HCT116 (cell line): ENCODE results near the gene SLC25A42.

Experiments
- FOSL1 ChIP-seq: IDR thresholded peaks from 2 replicates; pipeline ENCODE4 v1.6.1; 2012; ENCODE audit warnings: low read depth
- MAX ChIP-seq: IDR thresholded peaks from 2 replicates; pipeline ENCODE4 v1.6.1; 2012
- POLR2A ChIP-seq: IDR thresholded peaks from 2 replicates; pipeline ENCODE4 v1.7.0; 2011; ENCODE audit warnings: borderline replicate concordance; ENCODE audit not compliant: insufficient read depth, insufficient read length; ENCODE audit errors: extremely low read depth
- SRF ChIP-seq: IDR thresholded peaks from 2 replicates; pipeline ENCODE4 v1.6.1; 2012; ENCODE audit warnings: low read depth
- TCF7L2 ChIP-seq: IDR thresholded peaks from 2 replicates; pipeline ENCODE4 v1.7.0; 2011; ENCODE audit warnings: borderline replicate concordance, inconsistent platforms; ENCODE audit not compliant: insufficient read depth, insufficient read length; ENCODE audit errors: extremely low read depth
- YY1 ChIP-seq: IDR thresholded peaks from 2 replicates; pipeline ENCODE4 v1.6.1; 2011; ENCODE audit warnings: low read length, low read depth, moderate library complexity, mild to moderate bottlenecking; ENCODE audit not compliant: insufficient replicate concordance; ENCODE audit errors: extremely low read depth
- TF ChIP-seq, protein P1 (sequence below), 3 experiments: fragments of 200-600 bp in 1 of 3; sonication (generic) in 1 of 3; IDR thresholded peaks in 2 of 3; conservative IDR thresholded peaks in 1 of 3; 2 replicates each; pipeline ENCODE4 v1.5.1; 2012 to 2017; ENCODE audit warnings: low read depth in 2 of 3, low read length in 2 of 3, antibody characterized with exemption in 1 of 3, borderline replicate concordance in 1 of 3, control low read depth in 1 of 3, mild to moderate bottlenecking in 1 of 3, mixed read lengths in 1 of 3, mixed run types in 1 of 3, moderate library complexity in 1 of 3; ENCODE audit not compliant: insufficient read depth in 1 of 3
- TF ChIP-seq, protein P2 (sequence below): IDR thresholded peaks from 2 replicates; pipeline ENCODE4 v1.6.1; 2011; ENCODE audit warnings: mild to moderate bottlenecking, low read length, moderate library complexity; ENCODE audit not compliant: insufficient replicate concordance; ENCODE audit errors: extremely low read depth

DNA sequence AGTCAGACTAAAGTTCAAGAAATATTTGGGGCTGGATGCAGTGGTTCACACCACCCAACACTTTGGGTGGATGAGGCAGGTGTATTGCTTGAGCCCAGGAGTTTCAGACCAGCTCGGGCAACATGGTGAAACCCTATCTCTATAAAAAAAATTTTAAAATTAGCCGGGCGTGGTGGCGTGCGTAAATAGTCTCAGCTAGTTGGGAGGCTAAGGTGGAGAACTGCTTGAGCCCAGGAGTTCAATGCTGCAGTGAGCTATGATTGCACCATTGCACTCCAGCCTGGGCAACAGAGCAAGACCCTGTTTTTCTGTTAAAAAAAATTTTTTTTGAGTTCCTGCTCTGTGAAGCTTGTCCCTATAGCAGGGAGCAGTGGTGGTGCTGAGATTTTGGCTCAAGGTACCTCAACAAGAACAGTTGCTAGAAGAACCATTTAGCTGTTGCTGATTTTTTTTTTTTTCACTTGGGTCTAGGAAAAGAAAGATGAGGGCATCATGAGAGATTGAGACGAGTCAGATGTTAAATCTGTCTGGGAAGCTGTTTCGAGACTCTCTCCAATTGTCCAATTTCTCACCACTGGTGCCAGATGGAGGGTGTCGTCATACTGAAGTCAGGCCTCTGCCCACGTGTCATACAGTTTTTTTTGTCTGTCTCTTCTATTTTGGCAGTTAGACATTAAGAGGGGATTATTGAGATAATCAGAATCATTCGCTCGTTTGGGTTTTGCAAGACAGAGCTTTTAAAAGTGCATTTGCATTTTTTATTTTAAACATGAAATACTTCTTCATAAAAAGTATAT, 3.7 kb downstream of the SLC25A42 start:
- TF ChIP-seq MAX (no peak), TCF7L2 (no peak), SRF (no peak), POLR2A (no peak), YY1 (no peak), FOSL1 (no peak)
- TF ChIP-seq, protein P1, sequence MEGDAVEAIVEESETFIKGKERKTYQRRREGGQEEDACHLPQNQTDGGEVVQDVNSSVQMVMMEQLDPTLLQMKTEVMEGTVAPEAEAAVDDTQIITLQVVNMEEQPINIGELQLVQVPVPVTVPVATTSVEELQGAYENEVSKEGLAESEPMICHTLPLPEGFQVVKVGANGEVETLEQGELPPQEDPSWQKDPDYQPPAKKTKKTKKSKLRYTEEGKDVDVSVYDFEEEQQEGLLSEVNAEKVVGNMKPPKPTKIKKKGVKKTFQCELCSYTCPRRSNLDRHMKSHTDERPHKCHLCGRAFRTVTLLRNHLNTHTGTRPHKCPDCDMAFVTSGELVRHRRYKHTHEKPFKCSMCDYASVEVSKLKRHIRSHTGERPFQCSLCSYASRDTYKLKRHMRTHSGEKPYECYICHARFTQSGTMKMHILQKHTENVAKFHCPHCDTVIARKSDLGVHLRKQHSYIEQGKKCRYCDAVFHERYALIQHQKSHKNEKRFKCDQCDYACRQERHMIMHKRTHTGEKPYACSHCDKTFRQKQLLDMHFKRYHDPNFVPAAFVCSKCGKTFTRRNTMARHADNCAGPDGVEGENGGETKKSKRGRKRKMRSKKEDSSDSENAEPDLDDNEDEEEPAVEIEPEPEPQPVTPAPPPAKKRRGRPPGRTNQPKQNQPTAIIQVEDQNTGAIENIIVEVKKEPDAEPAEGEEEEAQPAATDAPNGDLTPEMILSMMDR (IDR thresholded peaks at IDR 0.05 in 2 of 3, conservative IDR thresholded peaks at IDR 0.05 in 1 of 3; ENCODE audit: borderline replicate concordance in 1 of 3, insufficient read depth in 1 of 3, low read depth in 2 of 3, low read length in 2 of 3): no peak
- TF ChIP-seq, protein P2, sequence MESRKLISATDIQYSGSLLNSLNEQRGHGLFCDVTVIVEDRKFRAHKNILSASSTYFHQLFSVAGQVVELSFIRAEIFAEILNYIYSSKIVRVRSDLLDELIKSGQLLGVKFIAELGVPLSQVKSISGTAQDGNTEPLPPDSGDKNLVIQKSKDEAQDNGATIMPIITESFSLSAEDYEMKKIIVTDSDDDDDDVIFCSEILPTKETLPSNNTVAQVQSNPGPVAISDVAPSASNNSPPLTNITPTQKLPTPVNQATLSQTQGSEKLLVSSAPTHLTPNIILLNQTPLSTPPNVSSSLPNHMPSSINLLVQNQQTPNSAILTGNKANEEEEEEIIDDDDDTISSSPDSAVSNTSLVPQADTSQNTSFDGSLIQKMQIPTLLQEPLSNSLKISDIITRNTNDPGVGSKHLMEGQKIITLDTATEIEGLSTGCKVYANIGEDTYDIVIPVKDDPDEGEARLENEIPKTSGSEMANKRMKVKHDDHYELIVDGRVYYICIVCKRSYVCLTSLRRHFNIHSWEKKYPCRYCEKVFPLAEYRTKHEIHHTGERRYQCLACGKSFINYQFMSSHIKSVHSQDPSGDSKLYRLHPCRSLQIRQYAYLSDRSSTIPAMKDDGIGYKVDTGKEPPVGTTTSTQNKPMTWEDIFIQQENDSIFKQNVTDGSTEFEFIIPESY: no peak
